Activated CD8-positive, alpha-beta memory T cell treated with anti-CD3 and anti-CD28 coated beads for 1 hour (primary cell): Measurements from ENCODE around the gene ALOX12B.
"Not testable (repeated sequence)": the region's sequence is repeated elsewhere in the genome, so short reads cannot be mapped to it uniquely, and the experiment has no call there.

Experiments used
- DNase-seq, 2 donors: peaks; one replicate each; pipeline ENCODE4 v3.0.0-alpha.2; 2020; ENCODE audit warnings: low read depth in 1 of 2; ENCODE audit errors: extremely low read depth in 1 of 2

The ALOX12B gene

DNA sequence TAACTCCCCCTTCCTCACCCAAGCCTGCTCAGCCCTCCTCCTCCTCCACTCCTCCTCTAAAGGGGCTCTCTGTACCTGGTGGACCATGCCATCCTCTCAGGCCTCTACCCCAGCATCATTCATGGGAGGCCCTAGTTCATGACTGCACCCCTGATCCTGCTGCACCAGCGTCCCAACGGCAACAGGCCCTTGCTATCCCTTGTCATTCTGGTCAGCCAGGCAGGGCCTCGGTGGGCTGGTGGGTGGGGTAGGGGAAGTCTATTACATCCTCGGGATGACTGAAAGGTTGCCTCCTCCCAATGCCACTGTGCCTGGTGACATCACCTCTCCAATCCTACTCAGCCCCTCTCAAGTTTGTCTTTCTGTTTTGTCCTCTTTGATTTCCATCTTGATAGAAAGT, 19.7 kb downstream of the ALOX12B start:
- no peak for DNase-seq

DNA sequence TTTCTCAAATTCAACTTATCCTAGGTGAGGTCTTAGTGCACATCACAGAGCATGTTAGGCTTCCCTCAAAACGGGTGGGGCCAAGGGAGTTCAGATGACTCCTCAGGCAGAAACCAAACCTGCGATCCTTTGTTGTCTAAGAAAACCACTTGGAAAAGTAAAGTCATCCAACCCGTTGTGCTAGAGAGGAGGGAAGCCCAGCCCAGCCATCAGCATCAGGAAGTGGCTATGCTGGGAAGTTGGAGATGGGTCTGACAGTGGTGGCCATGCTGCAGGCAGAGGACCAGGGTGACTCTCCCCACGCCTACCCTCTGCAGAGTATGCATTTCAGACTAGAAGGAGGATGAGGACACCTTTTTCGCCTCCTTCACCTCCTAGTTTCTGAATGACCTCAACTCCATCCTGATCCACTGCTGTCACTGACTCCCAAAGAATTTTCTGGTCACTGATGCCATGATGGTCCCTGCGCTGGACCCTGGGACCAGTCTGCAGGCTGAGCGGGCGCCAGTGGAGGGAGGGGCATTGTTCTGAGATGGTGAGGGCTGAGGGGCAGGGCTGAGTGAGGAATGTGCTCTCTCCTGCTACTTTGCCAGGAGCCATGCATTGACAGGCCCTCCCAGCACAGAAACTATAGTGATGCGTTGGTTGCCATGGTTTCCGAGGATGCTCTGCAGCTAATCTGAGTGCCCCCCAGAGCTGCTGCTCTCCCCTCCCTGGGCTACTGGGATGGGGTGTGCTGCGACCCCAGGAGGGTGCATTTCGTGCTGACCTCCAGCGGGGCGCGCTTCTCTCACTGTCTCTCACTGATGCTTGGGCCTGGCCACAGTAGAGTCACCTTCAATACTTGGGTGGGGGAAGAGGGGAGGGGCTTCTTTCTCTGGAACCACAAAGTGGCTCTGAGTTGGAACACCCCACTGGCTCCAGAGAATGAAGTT, 20.4 kb downstream of the ALOX12B start:
- DNase-seq: no peak

DNA sequence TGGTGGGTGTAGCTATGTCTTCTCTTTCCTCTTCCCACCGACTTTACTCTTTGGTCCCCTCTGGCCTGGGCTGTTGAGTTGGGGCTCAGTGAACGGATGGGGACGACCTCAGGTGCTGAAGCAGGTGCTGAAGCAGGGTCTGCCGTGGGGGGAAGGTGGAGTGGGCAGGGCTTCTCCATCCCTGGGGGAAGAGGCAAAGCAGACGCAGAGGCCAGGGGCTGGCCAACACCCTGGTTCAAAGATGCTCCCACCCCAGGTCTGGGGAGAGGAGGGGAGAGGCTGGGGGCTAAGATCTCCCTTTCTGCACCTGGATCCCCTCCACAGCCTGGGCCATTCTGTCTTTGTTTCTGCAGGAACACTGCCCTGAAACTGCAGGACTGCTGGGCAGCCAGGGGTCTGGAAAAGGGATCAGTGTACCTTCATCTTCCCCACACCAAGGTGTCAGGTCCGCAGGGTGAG, 22.9 kb downstream of the ALOX12B start:
- no peak for DNase-seq

DNA sequence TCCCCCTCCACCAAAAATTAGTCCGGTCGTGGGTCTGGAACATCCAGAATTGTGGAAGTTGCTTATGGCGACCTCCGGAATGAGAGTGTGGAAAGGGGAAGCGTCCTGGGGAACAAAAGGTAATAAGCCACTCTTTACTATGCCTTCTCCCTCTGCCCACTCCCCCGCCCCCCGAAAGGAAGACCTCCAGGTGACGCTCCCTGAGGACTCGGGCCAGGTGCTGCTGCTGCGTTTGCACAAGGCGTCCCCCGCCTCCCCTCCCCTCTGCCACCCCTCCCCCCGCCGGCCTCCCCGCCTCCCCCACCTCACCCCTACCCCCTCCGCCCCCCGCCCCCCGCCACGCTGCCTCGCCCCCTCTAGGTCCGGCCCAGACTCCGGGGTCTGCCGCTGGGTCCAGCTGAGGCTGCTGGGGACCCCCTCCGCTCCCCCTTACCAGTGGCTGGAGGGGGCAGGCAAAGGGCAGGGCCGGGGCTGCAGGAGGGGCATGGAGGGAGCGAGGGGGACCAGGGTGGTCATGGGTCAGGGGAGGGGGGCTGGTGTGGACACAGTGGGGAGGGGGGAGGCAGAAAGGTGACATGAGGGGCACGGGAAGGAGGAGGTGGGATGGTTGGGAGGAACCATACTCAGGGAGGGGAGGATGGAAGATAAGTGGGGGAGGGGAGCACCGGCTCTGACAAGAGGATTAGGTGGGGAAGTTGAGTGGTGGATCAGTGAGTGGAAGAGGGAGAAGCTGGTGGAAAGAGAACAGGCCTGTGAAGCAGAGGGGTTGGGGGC, 23.6 kb downstream of the ALOX12B start:
- DNase-seq: no peak

DNA sequence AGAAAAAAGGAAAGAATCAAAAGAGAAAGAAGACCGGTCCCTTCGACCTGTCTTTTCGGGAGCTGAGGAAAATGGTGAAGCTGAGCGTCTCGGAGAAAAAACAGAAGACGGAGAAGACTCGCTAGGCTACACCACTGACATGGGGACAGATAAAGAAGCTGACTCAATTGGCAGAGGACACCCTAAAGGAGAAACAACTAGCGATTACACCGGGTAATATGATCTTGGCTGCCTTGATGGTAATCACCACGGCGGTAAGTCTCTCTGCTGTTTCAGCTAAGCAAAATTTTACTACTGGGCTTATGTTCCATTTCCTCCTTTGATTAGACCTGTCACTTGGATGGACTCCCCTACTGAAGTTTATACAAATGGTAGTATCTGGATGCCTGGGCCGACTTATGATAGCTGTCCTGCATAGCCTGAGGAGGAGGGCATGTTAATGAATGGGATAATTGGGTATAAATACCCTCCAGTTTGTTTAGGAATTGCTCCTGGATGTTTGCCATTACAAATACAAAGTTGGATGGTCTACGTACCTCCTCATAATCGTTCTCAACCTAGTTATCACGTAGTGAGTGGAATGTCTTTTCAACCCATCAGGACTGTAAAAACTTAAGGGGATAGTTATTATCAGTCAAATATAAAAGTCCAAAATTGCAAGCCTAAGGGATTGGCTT, 24.6 kb downstream of the ALOX12B start:
- no peak for DNase-seq

DNA sequence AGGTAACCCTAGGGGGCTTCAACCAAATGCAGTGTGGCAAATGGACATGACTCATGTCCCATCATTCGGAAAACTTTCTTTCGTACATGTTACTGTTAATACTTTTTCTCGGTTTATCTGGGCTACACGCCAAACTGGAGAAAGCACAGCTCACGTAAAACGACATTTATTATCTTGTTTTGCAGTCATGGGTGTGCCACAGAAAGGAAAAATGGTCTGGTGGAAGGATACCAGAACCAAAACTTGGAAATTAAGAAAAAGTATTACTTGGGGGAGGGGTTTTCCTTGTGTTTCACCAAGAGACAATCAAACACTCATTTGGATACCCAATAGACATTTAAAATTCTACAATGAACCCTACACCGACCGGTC, 25.1 kb downstream of the ALOX12B start:
- DNase-seq: no peak

DNA sequence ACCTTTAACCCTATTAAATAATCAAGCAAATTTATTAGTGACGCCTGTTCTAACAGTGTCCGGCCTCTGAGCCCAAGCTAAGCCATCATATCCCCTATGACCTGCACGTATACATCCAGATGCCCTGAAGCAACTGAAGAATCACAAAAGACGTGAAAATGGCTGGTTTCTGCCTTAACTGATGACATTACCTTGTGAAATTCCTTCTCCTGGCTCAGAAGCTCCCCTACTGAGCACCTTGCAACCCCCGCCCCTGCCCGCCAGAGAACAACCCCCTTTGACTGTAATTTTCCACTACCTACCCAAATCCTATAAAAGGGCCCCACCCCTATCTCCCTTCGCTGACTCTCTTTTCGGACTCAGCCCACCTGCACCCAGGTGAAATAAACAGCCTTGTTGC, 25.7 kb downstream of the ALOX12B start:
- DNase-seq: not testable (repeated sequence)

DNA sequence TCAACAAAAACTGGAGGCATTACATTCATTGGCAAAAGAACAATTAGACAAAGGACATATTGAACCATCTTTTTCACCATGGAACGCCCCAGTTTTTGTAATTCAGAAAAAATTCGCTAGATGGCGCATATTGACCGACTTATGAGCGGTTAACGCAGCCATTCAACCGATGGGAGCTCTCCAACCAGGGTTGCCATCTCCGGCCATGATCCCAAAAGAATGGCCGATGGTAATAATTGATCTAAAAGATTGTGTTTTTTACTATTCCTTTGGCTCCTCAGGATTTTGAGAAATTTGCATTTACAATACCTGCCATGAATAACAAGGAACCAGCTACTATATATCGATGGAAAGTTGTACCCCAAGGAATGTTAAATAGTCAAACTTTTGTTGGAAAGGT, 27.2 kb downstream of the ALOX12B start:
- peak in 1 of 2 donors; percentile 18 for DNase-seq

DNA sequence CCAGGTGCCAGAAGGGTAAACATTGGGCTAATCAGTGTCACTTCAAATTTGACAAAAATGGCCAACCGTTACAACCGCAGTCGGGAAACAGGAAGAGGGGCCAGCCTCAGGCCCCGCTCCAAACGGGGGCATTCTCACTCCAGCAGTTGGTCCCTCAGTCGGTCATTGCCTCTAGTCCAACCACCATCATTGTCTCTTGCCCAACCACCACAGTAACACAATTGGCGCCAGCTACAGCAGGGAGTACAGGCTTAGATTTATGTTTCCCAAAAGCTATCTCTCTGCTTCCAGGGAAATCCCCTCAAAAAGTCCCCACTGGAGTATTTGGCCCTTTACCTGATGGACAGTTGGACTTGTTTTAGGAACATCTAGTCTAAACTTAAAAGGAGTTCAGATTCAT, 28.4 kb downstream of the ALOX12B start:
- DNase-seq: no peak

DNA sequence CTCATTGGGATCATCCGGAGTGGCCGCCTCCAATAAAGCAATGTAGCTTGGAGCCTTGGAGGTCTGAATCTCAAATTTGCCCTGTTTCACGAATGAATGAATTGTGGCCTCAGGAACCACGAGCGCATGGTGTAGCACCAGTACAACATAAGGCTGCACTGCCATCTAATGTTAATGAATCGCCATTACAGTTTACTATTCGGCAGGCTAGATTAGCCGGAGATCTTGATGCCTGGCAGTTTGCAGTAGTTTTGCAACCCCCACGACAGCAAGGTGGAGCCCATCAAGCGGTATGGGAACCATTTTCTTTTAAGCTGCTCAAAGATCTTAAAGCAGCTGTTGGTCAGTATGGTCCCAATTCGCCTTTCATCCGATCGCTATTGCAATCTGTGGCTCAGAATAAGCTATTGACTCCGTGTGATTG, 29.8 kb downstream of the ALOX12B start:
- no peak for DNase-seq

DNA sequence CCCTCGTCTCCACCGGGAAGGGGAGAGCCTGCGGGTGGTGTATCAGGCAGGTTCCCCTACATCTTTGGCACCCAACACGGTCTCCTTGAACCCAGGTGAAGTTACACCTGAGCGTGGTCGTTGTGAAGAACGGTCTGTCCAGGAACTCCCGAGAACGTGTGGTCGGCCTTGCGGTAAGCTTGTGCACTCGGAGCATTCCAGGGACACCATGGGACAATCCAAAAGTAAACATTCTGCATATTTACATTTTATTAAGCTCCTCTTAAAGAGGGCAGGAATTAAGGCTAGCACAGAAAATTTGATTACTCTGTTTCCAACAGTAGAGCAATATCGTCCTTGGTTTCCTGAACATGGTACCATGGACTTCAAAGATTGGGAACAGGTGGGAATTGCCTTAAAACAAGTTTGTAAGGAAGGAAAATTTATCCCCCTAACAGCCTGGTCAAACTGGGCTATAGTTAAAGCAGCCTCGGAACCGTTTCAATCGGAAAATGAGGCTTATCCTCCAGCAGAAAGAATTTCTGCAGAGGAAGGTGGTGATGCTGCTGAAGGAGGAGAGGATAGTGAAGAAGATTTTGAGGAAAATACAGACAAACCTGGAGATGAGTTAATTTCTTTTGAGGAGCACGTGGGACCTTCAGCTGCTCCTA, 30.4 kb downstream of the ALOX12B start:
- DNase-seq: no peak

DNA sequence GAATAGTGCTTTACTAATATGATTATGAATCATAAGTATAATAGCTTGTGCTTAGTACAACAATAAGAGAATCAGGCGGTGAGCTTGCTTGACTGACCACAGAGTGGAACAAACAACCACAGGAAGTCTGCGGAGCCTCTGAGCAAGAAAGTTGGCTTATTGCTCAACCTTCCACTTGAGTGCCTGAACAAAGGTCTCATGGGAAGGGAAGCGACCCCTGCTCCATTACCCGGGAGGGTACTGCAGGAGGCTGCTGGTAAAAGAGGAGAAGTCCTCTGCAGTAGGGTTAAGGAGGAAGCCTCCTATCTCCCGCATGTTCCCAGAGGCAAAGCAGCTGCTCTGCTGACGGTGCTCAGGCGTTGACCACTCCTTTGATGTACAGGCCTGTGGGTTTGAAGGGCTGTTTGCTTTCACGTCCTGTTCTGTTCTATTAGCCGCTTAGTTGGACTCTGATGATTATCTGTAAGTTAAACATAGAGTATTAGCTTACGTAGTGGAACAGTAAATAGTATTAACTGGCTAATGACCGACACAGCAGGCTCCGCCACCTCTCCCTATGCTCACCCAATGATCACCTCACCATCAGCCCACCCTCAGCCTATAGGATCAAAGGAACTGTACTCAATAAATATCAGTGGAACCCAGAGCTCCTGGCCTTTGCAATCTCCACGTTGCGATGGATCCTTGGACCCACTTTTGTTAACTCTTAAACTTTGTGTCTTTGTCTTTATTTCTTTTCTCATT, 31.1 kb downstream of the ALOX12B start:
- DNase-seq: no peak

DNA sequence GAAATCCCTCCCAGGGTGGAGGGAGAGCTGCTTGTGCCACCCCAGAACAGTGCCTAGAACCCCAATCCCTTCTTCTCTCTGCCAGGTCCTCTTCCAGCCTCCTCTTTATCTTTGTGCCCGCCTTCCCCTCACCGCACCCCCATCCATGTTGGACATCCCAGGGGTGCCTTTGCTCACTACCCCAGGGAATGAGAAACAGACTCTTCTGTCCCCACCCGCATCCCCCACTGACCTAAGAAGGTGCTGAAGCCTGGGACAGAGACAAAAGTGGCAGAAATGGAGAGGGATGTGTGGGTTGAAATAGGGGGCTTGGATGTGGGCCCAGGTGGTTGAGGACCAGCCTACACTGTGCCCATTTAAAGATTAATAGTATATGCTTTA, 31.7 kb downstream of the ALOX12B start:
- no peak for DNase-seq

DNA sequence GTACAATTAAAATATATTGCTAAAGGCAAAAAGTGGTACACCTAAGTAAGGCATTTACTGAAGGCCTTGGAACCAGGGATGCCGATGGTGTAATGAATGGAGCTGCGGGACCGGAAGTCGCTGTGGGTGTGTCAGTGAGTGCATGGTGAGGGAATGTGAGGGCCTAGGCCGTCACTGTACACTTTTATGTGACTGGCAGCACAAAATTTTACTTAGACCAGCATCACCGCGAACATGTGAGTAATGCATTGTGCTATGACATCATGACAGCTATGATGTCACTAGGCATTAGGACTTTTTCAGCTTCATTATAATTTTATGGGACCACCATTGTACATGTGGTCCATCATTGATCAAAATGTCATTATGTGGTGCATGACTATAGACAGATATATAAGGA, 33.9 kb downstream of the ALOX12B start:
- no peak for DNase-seq

DNA sequence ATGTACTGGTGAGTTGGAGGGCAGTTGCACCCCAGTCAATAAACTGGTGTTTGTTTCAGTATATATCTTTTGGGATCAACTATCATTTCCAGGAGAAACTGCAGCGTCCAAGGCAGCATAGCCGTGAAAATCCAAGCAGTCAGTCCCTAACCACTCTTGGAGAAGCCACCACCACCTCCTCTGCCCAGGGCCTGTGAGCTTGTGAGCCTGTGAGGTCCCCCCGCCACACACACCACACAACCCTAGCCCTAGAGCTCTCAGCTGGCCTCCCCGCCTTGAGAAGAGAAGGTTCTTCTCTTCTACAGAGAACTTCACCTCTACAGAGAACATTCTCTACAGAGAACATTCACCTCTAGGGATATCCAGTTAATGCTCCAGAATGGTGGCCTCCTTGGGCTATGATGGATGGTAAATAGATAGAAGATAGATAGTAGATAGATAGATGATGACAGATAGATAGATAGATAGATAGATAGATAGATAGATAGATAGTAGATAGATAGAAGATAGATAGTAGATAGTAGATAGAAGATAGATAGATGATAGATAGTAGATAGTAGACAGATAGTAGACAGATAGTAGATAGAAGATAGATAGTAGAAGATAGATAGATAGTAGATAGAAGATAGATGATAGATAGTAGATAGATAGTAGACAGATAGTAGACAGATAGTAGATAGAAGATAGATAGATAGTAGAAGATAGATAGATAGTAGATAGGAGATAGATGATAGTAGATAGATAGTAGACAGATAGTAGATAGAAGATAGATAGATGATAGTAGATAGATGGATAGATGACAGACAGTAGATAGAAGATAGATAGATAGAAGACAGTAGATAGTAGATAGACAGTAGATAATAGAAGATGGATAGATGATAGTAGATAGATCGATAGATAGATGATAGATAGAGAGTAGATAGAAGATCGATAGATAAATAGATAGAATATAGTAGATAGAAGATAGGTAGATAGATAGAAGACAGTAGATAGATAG, 35.0 kb downstream of the ALOX12B start:
- no peak for DNase-seq

DNA sequence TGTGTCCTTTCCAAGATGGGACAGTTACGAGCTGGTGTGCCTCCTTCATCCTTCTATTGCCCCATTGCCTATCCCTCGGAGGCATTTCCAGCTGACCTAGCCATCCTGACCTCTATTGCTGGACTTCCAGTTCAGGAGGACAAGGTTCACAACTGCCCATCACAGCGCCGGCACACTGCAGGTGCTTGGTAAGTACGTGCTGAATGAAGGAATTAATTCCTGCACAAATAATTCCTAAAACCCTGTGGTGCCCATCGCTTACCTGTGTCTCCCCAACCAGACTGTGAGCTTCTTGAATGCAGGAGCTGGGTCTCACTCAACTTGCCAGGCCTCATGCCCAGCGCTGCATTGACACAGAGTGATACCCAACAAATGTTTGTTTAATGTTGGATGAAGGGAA, 35.7 kb downstream of the ALOX12B start:
- no peak for DNase-seq

DNA sequence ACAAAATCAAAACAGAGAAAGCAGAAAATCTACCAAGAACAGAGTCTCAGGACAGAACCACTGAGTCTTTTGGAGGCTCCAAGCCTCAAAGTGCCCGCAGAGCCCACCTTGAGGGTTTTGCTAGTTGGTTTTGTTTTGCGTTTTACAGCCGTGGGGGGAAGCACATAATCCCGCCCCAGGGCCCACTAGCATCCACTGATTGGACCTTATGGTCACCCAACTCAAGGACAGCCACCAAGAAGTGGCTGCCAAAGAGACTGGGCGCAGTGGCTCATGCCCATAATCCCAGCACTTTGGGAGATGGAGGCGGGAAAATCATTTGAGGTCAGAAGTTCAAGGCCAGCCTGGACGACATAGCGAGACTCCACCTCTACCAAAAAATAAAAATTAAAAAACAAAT, 38.8 kb downstream of the ALOX12B start:
- no peak for DNase-seq

DNA sequence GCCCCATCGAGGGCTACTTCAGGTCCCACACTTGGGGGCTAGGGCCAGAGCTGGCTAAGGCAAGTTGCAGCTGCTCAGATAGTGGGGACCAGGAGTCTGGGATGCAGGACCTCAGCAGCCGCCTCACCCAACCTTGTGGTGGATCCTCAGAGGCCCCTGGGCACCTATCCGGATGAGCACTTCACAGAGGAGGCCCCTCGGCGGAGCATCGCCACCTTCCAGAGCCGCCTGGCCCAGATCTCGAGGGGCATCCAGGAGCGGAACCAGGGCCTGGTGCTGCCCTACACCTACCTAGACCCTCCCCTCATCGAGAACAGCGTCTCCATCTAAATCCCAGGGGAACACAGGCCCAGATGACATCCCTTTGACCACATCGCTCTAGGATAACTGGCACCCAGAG, 39.3 kb downstream of the ALOX12B start:
- DNase-seq: no peak

DNA sequence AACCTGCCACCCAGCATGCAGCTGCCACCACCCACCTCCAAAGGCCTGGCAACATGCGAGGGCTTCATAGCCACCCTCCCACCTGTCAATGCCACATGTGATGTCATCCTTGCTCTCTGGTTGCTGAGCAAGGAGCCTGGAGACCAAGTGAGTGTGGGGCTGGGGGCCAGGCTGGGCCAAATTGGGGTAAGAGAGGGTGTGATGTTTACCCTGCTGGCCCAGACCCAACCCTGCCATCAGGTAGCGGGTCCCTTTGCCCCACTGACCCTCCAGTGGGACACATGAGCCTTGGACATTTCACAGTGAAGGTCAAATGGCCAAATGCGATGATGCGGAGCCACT, 39.8 kb downstream of the ALOX12B start:
- no peak for DNase-seq
